Measurements from ENCODE around the gene THAP8. TPM values are rescaled to one million over a fixed set of nuclear protein-coding genes. Genes with fewer than 3 reads are reported as not detected.
"Not testable (repeated sequence)": the region's sequence is repeated elsewhere in the genome, so short reads cannot be mapped to it uniquely, and the experiment has no call there.

Gene THAP8
- polyA plus RNA-seq, 3 donors from 2014 or later = 3.2 to 10.7 (median 10.1) TPM

DNA sequence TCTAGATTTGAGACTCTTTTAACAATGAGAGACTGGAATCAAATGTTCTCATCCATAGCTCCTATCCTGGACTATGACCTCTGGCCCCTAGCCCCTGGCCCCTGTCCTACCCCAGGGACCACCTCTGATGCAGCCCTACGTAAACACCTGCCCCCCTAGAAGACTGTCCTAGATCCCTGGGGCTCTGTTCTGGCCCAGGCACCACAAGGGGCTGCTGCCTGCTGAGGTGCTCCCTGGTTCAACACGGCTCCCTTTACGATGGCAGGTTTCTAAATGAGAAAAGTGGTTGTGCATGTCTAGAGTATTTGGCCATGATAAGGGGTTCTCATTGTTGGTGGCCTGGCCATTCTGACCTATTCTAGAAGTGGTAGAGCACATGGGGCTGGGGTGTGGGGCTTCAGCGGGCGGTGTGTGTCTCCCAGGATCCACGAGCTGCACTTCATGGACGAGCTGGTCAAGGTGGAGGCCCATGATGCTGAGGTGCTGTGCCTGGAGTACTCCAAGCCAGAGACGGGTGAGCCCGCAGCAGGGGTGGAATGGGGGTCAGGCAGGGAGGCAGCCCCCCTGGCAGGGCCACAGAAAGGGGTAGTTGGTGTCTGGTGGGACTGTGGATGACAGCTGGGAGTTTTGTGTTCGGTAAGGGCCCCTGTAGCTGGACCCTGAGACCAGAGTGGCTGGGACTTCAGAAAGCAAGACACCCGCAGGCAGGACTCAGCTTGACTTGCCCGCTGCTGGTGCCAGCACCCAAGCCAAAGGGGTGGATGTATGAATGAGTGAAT is 30.3 kb upstream of the THAP8 start:
- H3K4me3 Mint-ChIP-seq = no peak overlapping the region
- H3K27ac Mint-ChIP-seq = no peak overlapping the region
- H3K9me3 Mint-ChIP-seq = no peaks in the 10 kb centered on the region
- DNase-seq = no peak
- peaks cover 0 to 4% (median 0%) of the 10 kb centered on the region in 3 donors for H3K27me3 Mint-ChIP-seq (ENCODE audit: low read depth in 3 of 3)
- peaks cover 0 to 3% (median 3%) of the 10 kb centered on the region in 3 donors for H3K36me3 Mint-ChIP-seq
- H3K4me1 Mint-ChIP-seq = no peaks in the 10 kb centered on the region

- Mint-ChIP-seq H3K4me3 (no peak overlapping the region), H3K9me3 (no peaks in the 10 kb centered on the region), H3K27ac (no peak overlapping the region), H3K4me1 (no peaks in the 10 kb centered on the region), H3K27me3 (ENCODE audit: low read depth in 3 of 3) (peaks cover 0 to 4% (median 2%) of the 10 kb centered on the region in 3 donors), H3K36me3 (peaks cover 0 to 3% (median 0%) of the 10 kb centered on the region in 3 donors)
- no peak for DNase-seq
Measured at GRCh38 chr19:36082916-36083315, 28.8 kb upstream of the THAP8 start.

- H3K36me3 Mint-ChIP-seq = peaks cover 0 to 3% (median 0%) of the 10 kb centered on the region in 3 donors
- H3K4me1 Mint-ChIP-seq = no peaks in the 10 kb centered on the region
- DNase-seq = no peak
- peaks cover 0 to 4% (median 2%) of the 10 kb centered on the region in 3 donors for H3K27me3 Mint-ChIP-seq (ENCODE audit: low read depth in 3 of 3)
- no peaks in the 10 kb centered on the region for H3K9me3 Mint-ChIP-seq
- no peak overlapping the region for H3K27ac Mint-ChIP-seq
- no peak overlapping the region for H3K4me3 Mint-ChIP-seq
Measured at GRCh38 chr19:36081894-36082293, 27.8 kb upstream of the THAP8 start.

DNA sequence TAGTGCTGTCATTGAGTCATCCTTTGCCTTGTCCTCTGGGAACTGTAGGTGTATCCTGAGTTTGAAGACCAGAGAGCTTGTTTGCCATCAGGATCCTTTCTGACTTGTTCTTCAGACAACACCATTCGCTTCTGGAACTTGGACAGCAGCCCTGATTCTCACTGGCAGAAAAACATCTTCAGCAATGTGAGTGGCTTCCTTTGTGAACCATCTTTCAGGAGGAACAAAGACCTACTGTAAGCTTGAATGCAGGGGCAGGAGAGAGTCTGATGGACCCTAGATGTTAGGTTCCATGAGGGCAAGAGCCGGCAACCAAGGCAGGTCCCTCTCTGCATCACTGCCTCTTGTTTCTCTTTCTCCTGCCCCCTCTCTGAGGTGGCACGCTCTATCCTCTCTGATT is 27.3 kb upstream of the THAP8 start:
- H3K9me3 Mint-ChIP-seq = no peaks in the 10 kb centered on the region
- no peak for DNase-seq
- H3K27ac Mint-ChIP-seq = no peak overlapping the region
- no peak overlapping the region for H3K4me3 Mint-ChIP-seq
- no peaks in the 10 kb centered on the region for H3K4me1 Mint-ChIP-seq
- peaks cover 0 to 3% (median 0%) of the 10 kb centered on the region in 3 donors for H3K36me3 Mint-ChIP-seq
- peaks cover 0 to 4% (median 2%) of the 10 kb centered on the region in 3 donors for H3K27me3 Mint-ChIP-seq (ENCODE audit: low read depth in 3 of 3)

- Mint-ChIP-seq H3K4me1 (no peaks in the 10 kb centered on the region), H3K9me3 (no peaks in the 10 kb centered on the region), H3K36me3 (peaks cover 0 to 3% (median 0%) of the 10 kb centered on the region in 3 donors), H3K4me3 (no peak overlapping the region), H3K27ac (peak overlapping the region in 2 of 6 donors; percentile 61 to 69), H3K27me3 (ENCODE audit: low read depth in 3 of 3) (peaks cover 0 to 4% (median 2%) of the 10 kb centered on the region in 3 donors)
- no peak for DNase-seq
Measured at GRCh38 chr19:36079389-36079945, 25.4 kb upstream of the THAP8 start.

DNA sequence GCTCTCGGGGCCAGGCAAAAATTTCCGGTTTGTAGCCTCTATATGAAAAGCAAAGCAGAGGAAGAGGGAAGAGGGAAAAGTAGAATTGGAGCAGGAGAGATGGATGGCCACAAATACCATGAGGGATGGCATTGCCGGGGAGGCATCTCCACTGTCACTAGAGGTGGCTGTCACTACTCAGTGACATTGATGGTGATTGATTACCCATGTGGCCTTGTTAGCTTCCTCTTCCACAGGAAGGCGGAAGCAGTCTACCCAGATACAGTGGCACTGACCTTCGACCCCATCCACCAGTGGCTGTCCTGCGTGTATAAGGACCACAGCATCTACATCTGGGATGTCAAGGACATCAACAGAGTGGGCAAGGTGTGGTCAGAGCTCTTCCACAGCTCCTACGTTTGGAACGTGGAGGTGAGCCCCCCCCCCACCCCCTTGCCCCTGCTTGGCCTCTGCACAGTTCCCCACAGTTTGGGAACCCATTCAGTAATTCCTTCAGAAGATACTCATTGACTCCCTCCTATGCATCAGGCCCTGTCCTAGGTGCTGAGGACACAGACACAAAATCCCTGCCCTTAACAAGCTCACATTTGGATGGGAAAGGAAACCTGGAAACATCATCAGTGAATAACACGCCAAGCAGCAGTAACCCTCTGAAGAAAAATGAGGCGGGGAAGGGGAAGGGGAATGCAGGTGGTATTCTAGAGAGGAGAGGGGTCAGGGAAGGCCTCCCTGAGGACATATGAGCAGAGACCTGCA is 19.2 kb upstream of the THAP8 start:
- DNase-seq = no peak
- Mint-ChIP-seq H3K27me3 (ENCODE audit: low read depth in 3 of 3) (peaks cover 0 to 6% (median 2%) of the 10 kb centered on the region in 3 donors), H3K4me1 (no peaks in the 10 kb centered on the region), H3K9me3 (no peaks in the 10 kb centered on the region), H3K4me3 (no peak overlapping the region), H3K27ac (peak overlapping the region in 1 of 6 donors; percentile 65), H3K36me3 (peaks cover 0 to 3% (median 0%) of the 10 kb centered on the region in 3 donors)

DNA sequence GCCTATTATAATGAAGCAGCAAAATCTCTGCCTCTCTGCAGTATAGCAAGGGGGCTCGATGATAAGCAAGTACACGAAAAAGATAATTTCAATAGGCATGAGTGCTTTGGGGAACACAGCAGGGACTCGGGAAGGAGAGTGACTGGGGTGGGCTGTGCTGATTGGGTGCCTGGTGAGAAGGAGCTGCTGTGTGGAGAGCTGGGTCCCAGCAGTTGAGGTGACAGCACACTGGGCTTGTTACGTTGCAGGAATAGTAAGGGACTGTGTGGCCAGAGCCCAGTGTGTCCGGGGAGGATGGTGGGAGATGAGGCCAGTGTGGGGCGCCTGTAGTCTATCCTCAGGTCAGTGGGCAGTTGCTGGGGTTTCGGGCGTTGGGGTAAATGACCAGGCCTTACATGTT is 18.0 kb upstream of the THAP8 start:
- no peaks in the 10 kb centered on the region for H3K9me3 Mint-ChIP-seq
- peaks cover 0 to 6% (median 0%) of the 10 kb centered on the region in 3 donors for H3K27me3 Mint-ChIP-seq (ENCODE audit: low read depth in 3 of 3)
- DNase-seq = no peak
- H3K36me3 Mint-ChIP-seq = peaks cover 0 to 7% (median 0%) of the 10 kb centered on the region in 3 donors
- no peak overlapping the region for H3K4me3 Mint-ChIP-seq
- H3K4me1 Mint-ChIP-seq = no peaks in the 10 kb centered on the region
- no peak overlapping the region for H3K27ac Mint-ChIP-seq

DNA sequence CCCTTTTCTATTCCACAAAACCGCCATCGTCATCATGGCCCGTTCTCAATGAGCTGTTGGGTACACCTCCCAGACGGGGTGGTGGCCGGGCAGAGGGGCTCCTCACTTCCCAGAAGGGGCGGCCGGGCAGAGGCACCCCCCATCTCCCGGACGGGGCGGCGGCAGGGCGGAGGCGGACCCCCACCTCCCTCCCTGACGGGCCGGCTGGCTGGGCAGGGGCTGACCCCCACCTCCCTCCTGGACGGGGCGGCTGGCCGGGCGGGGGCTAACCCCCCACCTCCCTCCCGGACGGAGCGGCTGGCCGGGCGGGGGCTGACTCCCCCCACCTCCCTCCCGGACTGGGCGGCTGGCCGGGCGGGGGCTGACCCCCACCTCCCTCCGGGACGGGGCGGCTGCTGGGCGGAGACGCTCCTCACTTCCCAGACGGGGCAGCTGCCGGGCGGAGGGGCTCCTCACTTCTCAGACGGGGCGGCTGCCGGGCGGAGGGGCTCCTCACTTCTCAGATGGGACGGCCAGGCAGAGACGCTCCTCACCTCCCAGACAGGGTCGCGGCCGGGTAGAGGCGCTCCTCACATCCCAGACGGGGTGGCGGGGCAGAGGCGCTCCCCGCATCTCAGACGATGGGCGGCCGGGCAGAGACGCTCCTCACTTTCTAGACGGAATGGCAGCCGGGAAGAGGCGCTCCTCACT is 14.9 kb upstream of the THAP8 start:
- DNase-seq; H3K27ac Mint-ChIP-seq; H3K36me3 Mint-ChIP-seq; H3K9me3 Mint-ChIP-seq; H3K4me3 Mint-ChIP-seq; H3K4me1 Mint-ChIP-seq; H3K27me3 Mint-ChIP-seq (ENCODE audit: low read depth in 3 of 3): not testable (repeated sequence)

GRCh38 chr19:36067681-36068080 is 13.6 kb upstream of the THAP8 start:
- DNase-seq = no peak
- Mint-ChIP-seq H3K36me3 (peaks cover 0 to 4% (median 0%) of the 10 kb centered on the region in 3 donors), H3K27ac (no peak overlapping the region), H3K4me1 (no peaks in the 10 kb centered on the region), H3K9me3 (no peaks in the 10 kb centered on the region), H3K4me3 (no peak overlapping the region), H3K27me3 (ENCODE audit: low read depth in 3 of 3) (peaks cover 0 to 3% (median 2%) of the 10 kb centered on the region in 3 donors)

DNA sequence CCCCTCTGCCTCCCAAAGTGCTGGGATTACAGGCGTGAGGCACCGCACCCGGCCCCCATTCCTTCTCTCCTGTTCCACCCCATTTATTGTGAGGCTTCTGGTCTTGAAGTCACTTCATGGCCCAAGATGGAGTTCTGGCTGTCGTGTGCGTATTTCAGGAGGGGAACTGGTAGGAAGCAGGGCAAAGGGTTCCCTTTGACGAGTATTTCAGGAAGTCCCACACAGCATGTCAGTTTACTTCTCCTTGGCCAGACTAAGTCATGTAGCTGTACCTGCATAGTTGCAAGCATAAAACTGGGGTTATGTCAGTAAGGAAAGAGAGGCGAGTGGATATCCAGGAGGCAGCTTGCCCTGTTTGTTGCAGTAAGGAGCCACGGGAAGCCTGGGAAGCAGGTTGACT is 10.7 kb upstream of the THAP8 start:
- no peak for DNase-seq
- Mint-ChIP-seq H3K36me3 (peaks cover 0 to 3% (median 0%) of the 10 kb centered on the region in 3 donors), H3K27ac (no peak overlapping the region), H3K9me3 (no peaks in the 10 kb centered on the region), H3K4me3 (no peak overlapping the region), H3K27me3 (ENCODE audit: low read depth in 3 of 3) (peaks cover 0 to 2% (median 0%) of the 10 kb centered on the region in 3 donors), H3K4me1 (no peaks in the 10 kb centered on the region)

GRCh38 chr19:36061367-36061766 is 7.3 kb upstream of the THAP8 start:
- Mint-ChIP-seq H3K4me3 (no peak overlapping the region), H3K36me3 (no peaks in the 10 kb centered on the region), H3K27ac (no peak overlapping the region), H3K4me1 (peaks cover under 1% of the 10 kb centered on the region in 2 donors), H3K27me3 (ENCODE audit: low read depth in 3 of 3) (peaks cover 0 to 2% (median 2%) of the 10 kb centered on the region in 3 donors), H3K9me3 (no peaks in the 10 kb centered on the region)
- DNase-seq = no peak

- H3K27me3 Mint-ChIP-seq (ENCODE audit: low read depth in 3 of 3) = peaks cover 0 to 2% (median 2%) of the 10 kb centered on the region in 3 donors
Measured at GRCh38 chr19:36060430-36060829, 6.3 kb upstream of the THAP8 start.

GRCh38 chr19:36059180-36059910 is 5.3 kb upstream of the THAP8 start:
- peak overlapping the region in 1 of 6 donors; percentile 50 for H3K27ac Mint-ChIP-seq

More at GRCh38 chr19:36060430-36060829, 6.3 kb upstream of the THAP8 start:
- no peak overlapping the region for H3K4me3 Mint-ChIP-seq
- peak in 1 of 3 donors; percentile 13 for DNase-seq
- peaks cover 6 to 8% of the 10 kb centered on the region in 2 donors for H3K4me1 Mint-ChIP-seq
- no peaks in the 10 kb centered on the region for H3K36me3 Mint-ChIP-seq
- H3K9me3 Mint-ChIP-seq = no peaks in the 10 kb centered on the region
- H3K27ac Mint-ChIP-seq = no peak overlapping the region

More at GRCh38 chr19:36059180-36059910, 5.3 kb upstream of the THAP8 start:
- Mint-ChIP-seq H3K4me3 (no peak overlapping the region), H3K9me3 (no peaks in the 10 kb centered on the region), H3K36me3 (no peaks in the 10 kb centered on the region), H3K4me1 (peaks cover 10 to 12% of the 10 kb centered on the region in 2 donors), H3K27me3 (ENCODE audit: low read depth in 3 of 3) (peaks cover 2 to 6% (median 6%) of the 10 kb centered on the region in 3 donors)
- no peak for DNase-seq

All from immature natural killer cell (primary cell).